OCI-LY7 (cell line): Measurements from ENCODE around the gene KDM8. TPM values are rescaled to one million over a fixed set of nuclear protein-coding genes. Genes with fewer than 3 reads are reported as not detected.

Experiments
- BruUV-seq: library from RNA; stranded (reverse); fragments of 400-500 nt; replicated peaks from 2 replicates; lab custom pipeline; 2021; lab: Mats Ljungman, UMichigan
- CTCF ChIA-PET: fragments of 300-600 bp; sonication (Branson Sonifier 250); formaldehyde crosslinking; loops from one replicate; lab custom pipeline; 2022; ENCODE audit warnings: antibody characterized with exemption; ENCODE audit not compliant: unreplicated experiment; lab: Charles Lee
- POLR2A ChIA-PET: fragments of 300-600 bp; sonication (Branson Sonifier 250); formaldehyde crosslinking; loops from one replicate; lab custom pipeline; 2022; ENCODE audit warnings: antibody characterized with exemption; lab: Charles Lee
- DNase-seq: peaks from one replicate; pipeline ENCODE4 v3.0.0-alpha.2; 2015; ENCODE audit warnings: low spot score
- H2AFZ ChIP-seq: fragments of 200-600 bp; sonication (generic), shearing (Covaris generic); 2 replicates; pipeline ENCODE4 v1.6.1; 2014; ENCODE audit warnings: mild to moderate bottlenecking, antibody characterized with exemption, low read length, moderate library complexity
- H3K27ac ChIP-seq: fragments of 200-600 bp; sonication (generic); 2 replicates; pipeline ENCODE4 v1.5.1; 2014; ENCODE audit warnings: mixed run types, low read depth, mild to moderate bottlenecking, moderate library complexity, low read length, inconsistent platforms; ENCODE audit not compliant: poor library complexity, severe bottlenecking
- H3K36me3 ChIP-seq: fragments of 200-600 bp; sonication (generic); 2 replicates; pipeline ENCODE4 v1.6.1; 2014; ENCODE audit warnings: mild to moderate bottlenecking, antibody characterized with exemption, low read length, moderate library complexity, mixed read lengths; ENCODE audit not compliant: insufficient read depth
- H3K4me1 ChIP-seq: fragments of 200-600 bp; sonication (generic); 2 replicates; pipeline ENCODE4 v1.5.1; 2014; ENCODE audit warnings: mild to moderate bottlenecking, low read length; ENCODE audit not compliant: insufficient read depth, poor library complexity, severe bottlenecking
- H3K4me2 ChIP-seq: fragments of 200-600 bp; sonication (generic); 2 replicates; pipeline ENCODE4 v1.6.1; 2014; ENCODE audit warnings: mild to moderate bottlenecking, low read length
- H3K4me3 ChIP-seq: fragments of 200-600 bp; sonication (generic); 2 replicates; pipeline ENCODE4 v1.5.1; 2014; ENCODE audit warnings: mild to moderate bottlenecking, low read depth, low read length; ENCODE audit not compliant: poor library complexity, severe bottlenecking
- H3K79me2 ChIP-seq: fragments of 200-600 bp; sonication (generic); 2 replicates; pipeline ENCODE4 v1.6.1; 2016; ENCODE audit warnings: low read depth, mild to moderate bottlenecking, low read length, moderate library complexity, mixed read lengths; ENCODE audit not compliant: insufficient read depth
- H3K9me2 ChIP-seq: fragments of 200-600 bp; sonication (generic); 2 replicates; pipeline ENCODE4 v1.6.1; 2016; ENCODE audit warnings: mild to moderate bottlenecking, low read length, mixed read lengths; ENCODE audit not compliant: insufficient read depth
- H3K9me3 ChIP-seq: fragments of 200-600 bp; sonication (generic); 2 replicates; pipeline ENCODE4 v1.6.1; 2014; ENCODE audit warnings: mild to moderate bottlenecking, mixed run types, low read length, mixed read lengths
- H4K20me1 ChIP-seq: fragments of 200-600 bp; sonication (generic); 2 replicates; pipeline ENCODE4 v1.6.1; 2014; ENCODE audit warnings: mild to moderate bottlenecking, antibody characterized with exemption, low read length, moderate library complexity, mixed read lengths; ENCODE audit not compliant: insufficient read depth
- EZH2phosphoT487 ChIP-seq: fragments of 200-600 bp; sonication (generic); IDR thresholded peaks from 2 replicates; pipeline ENCODE4 v1.6.1; 2018; ENCODE audit warnings: low read depth, borderline replicate concordance, mild to moderate bottlenecking, mixed run types, antibody characterized with exemption, low read length, moderate library complexity, mixed read lengths
- intact Hi-C: fragments of 100-400 bp; cut with micrococcal nuclease; formaldehyde crosslinking; loops from one replicate; pipeline ENCODE4 v1.10.0; 2022; ENCODE audit not compliant: unreplicated experiment
- total RNA-seq, 2 experiments: library from RNA; depleted of rRNA in 1 of 2; stranded (reverse); fragments of >200 nt in 1 of 2; shearing (Covaris generic) in 1 of 2; gene quantifications; 2 replicates each; pipeline ENCODE4 v1.2.3, GENCODE V29; 2014 to 2022
- TF ChIP-seq, protein P1 (sequence below): fragments of 200-600 bp; sonication (generic); conservative IDR thresholded peaks from 2 replicates; pipeline ENCODE4 v1.5.1; 2014; ENCODE audit warnings: mild to moderate bottlenecking, antibody characterized with exemption, low read length, moderate library complexity, mixed read lengths

The KDM8 gene
- total RNA-seq, 2 experiments from 2014 or later = 14.2 to 14.5 TPM

GRCh38 chr16:27226976-27227705, 23.8 kb downstream of the KDM8 start:
- POLR2A ChIA-PET = interaction anchor here (0.7 to 1.6 kb wide), 2 partner anchors 24 to 113 kb away, joined by 3 to 5 read pairs; partner anchors contain the start of gene KDM8
- intact Hi-C loops = no loop called here
- no TSS peak for BruUV-seq
- H3K9me2 ChIP-seq = no peaks in the 10 kb centered on the region
- H2AFZ ChIP-seq = no peak overlapping the region
- no peaks in the 10 kb centered on the region for H3K79me2 ChIP-seq
- no peaks in the 10 kb centered on the region for H4K20me1 ChIP-seq
- no peak overlapping the region for H3K27ac ChIP-seq
- TF ChIP-seq, protein P1, sequence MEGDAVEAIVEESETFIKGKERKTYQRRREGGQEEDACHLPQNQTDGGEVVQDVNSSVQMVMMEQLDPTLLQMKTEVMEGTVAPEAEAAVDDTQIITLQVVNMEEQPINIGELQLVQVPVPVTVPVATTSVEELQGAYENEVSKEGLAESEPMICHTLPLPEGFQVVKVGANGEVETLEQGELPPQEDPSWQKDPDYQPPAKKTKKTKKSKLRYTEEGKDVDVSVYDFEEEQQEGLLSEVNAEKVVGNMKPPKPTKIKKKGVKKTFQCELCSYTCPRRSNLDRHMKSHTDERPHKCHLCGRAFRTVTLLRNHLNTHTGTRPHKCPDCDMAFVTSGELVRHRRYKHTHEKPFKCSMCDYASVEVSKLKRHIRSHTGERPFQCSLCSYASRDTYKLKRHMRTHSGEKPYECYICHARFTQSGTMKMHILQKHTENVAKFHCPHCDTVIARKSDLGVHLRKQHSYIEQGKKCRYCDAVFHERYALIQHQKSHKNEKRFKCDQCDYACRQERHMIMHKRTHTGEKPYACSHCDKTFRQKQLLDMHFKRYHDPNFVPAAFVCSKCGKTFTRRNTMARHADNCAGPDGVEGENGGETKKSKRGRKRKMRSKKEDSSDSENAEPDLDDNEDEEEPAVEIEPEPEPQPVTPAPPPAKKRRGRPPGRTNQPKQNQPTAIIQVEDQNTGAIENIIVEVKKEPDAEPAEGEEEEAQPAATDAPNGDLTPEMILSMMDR = no peak
- TF ChIP-seq EZH2phosphoT487 = no peak
- no peak for DNase-seq
- no peaks in the 10 kb centered on the region for H3K9me3 ChIP-seq
- CTCF ChIA-PET = interaction anchor here (2.0 kb wide), 1 partner anchor 47 kb away, joined by 8 read pairs; no protein-coding TSS in a partner anchor
- peaks cover 18% of the 10 kb centered on the region for H3K36me3 ChIP-seq
- no peak overlapping the region for H3K4me2 ChIP-seq
- H3K4me3 ChIP-seq = no peak overlapping the region
- peaks cover 20% of the 10 kb centered on the region for H3K4me1 ChIP-seq

DNA sequence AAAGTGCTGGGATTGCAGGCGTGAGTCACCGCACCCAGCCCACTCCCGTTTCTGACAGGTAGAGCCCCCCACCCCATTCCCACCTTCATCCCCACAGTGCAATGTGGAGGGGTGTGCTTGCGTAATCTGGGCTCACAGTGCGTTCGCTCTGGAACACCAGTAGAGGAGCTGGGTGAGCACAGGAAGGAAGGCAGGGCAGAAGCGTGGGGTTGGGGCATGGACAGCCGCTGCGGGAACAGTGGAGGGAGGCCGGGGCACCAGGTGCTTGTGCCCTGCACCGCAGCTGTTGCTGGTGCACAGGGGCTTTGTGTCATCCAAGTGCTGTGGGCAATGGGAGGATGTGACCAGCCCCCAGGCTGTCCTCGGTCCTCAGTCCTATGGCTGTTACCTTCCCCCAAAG, 24.7 kb downstream of the KDM8 start:
- no peak for DNase-seq
- Histone ChIP-seq H4K20me1 (no peaks in the 10 kb centered on the region), H3K27ac (no peak overlapping the region), H3K4me2 (no peak overlapping the region), H3K9me3 (no peaks in the 10 kb centered on the region), H3K9me2 (no peaks in the 10 kb centered on the region), H3K4me3 (no peak overlapping the region), H3K36me3 (peaks cover 18% of the 10 kb centered on the region), H2AFZ (no peak overlapping the region), H3K4me1 (peaks cover 29% of the 10 kb centered on the region), H3K79me2 (no peaks in the 10 kb centered on the region)
- TF ChIP-seq, protein P1 = no peak
- no peak for TF ChIP-seq EZH2phosphoT487
- CTCF ChIA-PET = no interaction called here
- intact Hi-C loops = no loop called here
- POLR2A ChIA-PET = interaction anchor here (0.6 kb wide), 1 partner anchor 132 kb away, joined by 4 read pairs; no protein-coding TSS in a partner anchor
- BruUV-seq = no TSS peak
